Neural progenitor cell (in vitro differentiated cells): ENCODE data around the gene UGT1A10. TPM values are rescaled to one million over a fixed set of nuclear protein-coding genes. Genes with fewer than 3 reads are reported as not detected.

ENCODE experiments used
- DNase-seq: peaks from one replicate; pipeline ENCODE4 v3.0.0-alpha.2; 2016; ENCODE audit warnings: low spot score
- H2AFZ ChIP-seq: fragments of 200-600 bp; sonication (generic); replicated peaks from 2 replicates; pipeline ENCODE4 v1.6.1; 2016; ENCODE audit warnings: antibody characterized with exemption
- H3F3A ChIP-seq: fragments of 200-600 bp; sonication (generic); 2 replicates; pipeline ENCODE4 v1.6.1; 2016; ENCODE audit warnings: antibody characterized with exemption, low read depth
- H3K27ac ChIP-seq: fragments of 200-600 bp; sonication (generic); 2 replicates; pipeline ENCODE4 v1.5.1; 2016; ENCODE audit warnings: mild to moderate bottlenecking
- H3K27me3 ChIP-seq: fragments of 200-600 bp; sonication (generic); 2 replicates; pipeline ENCODE4 v1.6.1; 2016; ENCODE audit warnings: mild to moderate bottlenecking, moderate library complexity
- H3K36me3 ChIP-seq: fragments of 200-600 bp; sonication (generic); 2 replicates; pipeline ENCODE4 v1.5.1; 2016
- H3K4me1 ChIP-seq: fragments of 200-600 bp; sonication (generic); 2 replicates; pipeline ENCODE4 v1.6.1; 2016; ENCODE audit warnings: mixed run types
- H3K4me2 ChIP-seq: fragments of 200-600 bp; sonication (generic); 2 replicates; pipeline ENCODE4 v1.6.1; 2016
- H3K4me3 ChIP-seq: fragments of 200-600 bp; sonication (generic); 2 replicates; pipeline ENCODE4 v1.5.1; 2016
- H3K79me2 ChIP-seq: fragments of 200-600 bp; sonication (generic); 2 replicates; pipeline ENCODE4 v1.6.1; 2016; ENCODE audit warnings: low read depth
- H3K9ac ChIP-seq: fragments of 200-600 bp; sonication (generic); 2 replicates; pipeline ENCODE4 v1.6.1; 2016
- H3K9me3 ChIP-seq: fragments of 200-600 bp; sonication (generic); 2 replicates; pipeline ENCODE4 v1.5.1; 2016; ENCODE audit warnings: low read depth
- H4K20me1 ChIP-seq: fragments of 200-600 bp; sonication (generic); 2 replicates; pipeline ENCODE4 v1.6.1; 2016; ENCODE audit warnings: low read depth
- H3K27ac Mint-ChIP-seq: 3 replicates; pipeline ENCODE4 v1.8.0; 2021; ENCODE audit warnings: mixed read lengths
- H3K27me3 Mint-ChIP-seq: 2 replicates; pipeline ENCODE4 v1.8.0; 2022; ENCODE audit warnings: low read depth, mild to moderate bottlenecking, inconsistent platforms, moderate library complexity, mixed read lengths; ENCODE audit not compliant: insufficient read depth
- H3K36me3 Mint-ChIP-seq: 3 replicates; pipeline ENCODE4 v1.8.0; 2021; ENCODE audit warnings: mixed read lengths
- H3K4me1 Mint-ChIP-seq: 3 replicates; pipeline ENCODE4 v1.8.0; 2021; ENCODE audit warnings: mixed read lengths
- H3K4me3 Mint-ChIP-seq: 3 replicates; pipeline ENCODE4 v1.8.0; 2021; ENCODE audit warnings: mild to moderate bottlenecking, moderate library complexity, mixed read lengths
- H3K9me3 Mint-ChIP-seq: 3 replicates; pipeline ENCODE4 v1.8.0; 2020; ENCODE audit warnings: mixed read lengths
- CTCF ChIP-seq: fragments of 200-600 bp; sonication (generic); IDR thresholded peaks from 2 replicates; pipeline ENCODE4 v1.5.1; 2017; ENCODE audit warnings: antibody characterized with exemption, mild to moderate bottlenecking
- EZH2 ChIP-seq: fragments of 200-600 bp; sonication (generic); IDR thresholded peaks from 2 replicates; pipeline ENCODE4 v1.6.1; 2017; ENCODE audit warnings: antibody characterized with exemption, mild to moderate bottlenecking, moderate library complexity
- EZH2phosphoT487 ChIP-seq: fragments of 200-600 bp; sonication (generic); IDR thresholded peaks from 2 replicates; pipeline ENCODE4 v1.6.1; 2017; ENCODE audit warnings: antibody characterized with exemption
- total RNA-seq: library from RNA; depleted of rRNA; stranded (reverse); fragments of >200 nt; gene quantifications from 2 replicates; pipeline ENCODE4 v1.2.3, GENCODE V29; 2015; ENCODE audit warnings: low replicate concordance

The UGT1A10 gene
- total RNA-seq, 1 donor from 2014 or later, result not detected

GRCh38 chr2:233679196-233679595, 42.9 kb downstream of the UGT1A10 start:
- H3K9me3 Mint-ChIP-seq, result no peaks in the 10 kb centered on the region

GRCh38 chr2:233680361-233681045, 44.3 kb downstream of the UGT1A10 start:
- Mint-ChIP-seq H3K9me3 (no peaks in the 10 kb centered on the region), H3K27ac (no peak overlapping the region), H3K4me1 (no peaks in the 10 kb centered on the region), H3K4me3 (no peak overlapping the region), H3K27me3 (no peaks in the 10 kb centered on the region), H3K36me3 (no peaks in the 10 kb centered on the region)
- Histone ChIP-seq H3K79me2 (no peaks in the 10 kb centered on the region), H3K27ac (no peak overlapping the region), H3K9ac (no peak overlapping the region), H3K27me3 (no peaks in the 10 kb centered on the region), H3K36me3 (no peaks in the 10 kb centered on the region), H3K4me3 (no peak overlapping the region), H3K4me1 (no peaks in the 10 kb centered on the region), H3K4me2 (no peak overlapping the region), H3F3A (no peaks in the 10 kb centered on the region), H4K20me1 (no peaks in the 10 kb centered on the region), H3K9me3 (no peaks in the 10 kb centered on the region), H2AFZ (no peak overlapping the region)
- no peak for TF ChIP-seq EZH2
- no peak for TF ChIP-seq EZH2phosphoT487
- TF ChIP-seq CTCF, result no peak
- DNase-seq, result no peak

More at GRCh38 chr2:233679196-233679595, 42.9 kb downstream of the UGT1A10 start:
- no peak overlapping the region for H3K27ac ChIP-seq
- H3K27me3 Mint-ChIP-seq, result no peaks in the 10 kb centered on the region
- H3F3A ChIP-seq, result no peaks in the 10 kb centered on the region
- no peak for DNase-seq
- H3K79me2 ChIP-seq, result no peaks in the 10 kb centered on the region
- H4K20me1 ChIP-seq, result no peaks in the 10 kb centered on the region
- TF ChIP-seq EZH2phosphoT487, result no peak
- TF ChIP-seq EZH2, result no peak
- no peak for TF ChIP-seq CTCF
- H3K4me3 Mint-ChIP-seq, result no peak overlapping the region
- no peaks in the 10 kb centered on the region for H3K27me3 ChIP-seq
- H3K4me3 ChIP-seq, result no peak overlapping the region
- H3K4me1 Mint-ChIP-seq, result no peaks in the 10 kb centered on the region
- H3K36me3 ChIP-seq, result no peaks in the 10 kb centered on the region
- H3K4me2 ChIP-seq, result no peak overlapping the region
- no peak overlapping the region for H2AFZ ChIP-seq
- H3K36me3 Mint-ChIP-seq, result no peaks in the 10 kb centered on the region
- no peak overlapping the region for H3K9ac ChIP-seq
- H3K27ac Mint-ChIP-seq, result no peak overlapping the region
- no peaks in the 10 kb centered on the region for H3K4me1 ChIP-seq
- no peaks in the 10 kb centered on the region for H3K9me3 ChIP-seq

- H3K4me1 Mint-ChIP-seq, result no peaks in the 10 kb centered on the region
- Histone ChIP-seq H3K4me1 (no peaks in the 10 kb centered on the region), H4K20me1 (no peaks in the 10 kb centered on the region), H3K27me3 (no peaks in the 10 kb centered on the region), H3K9me3 (no peaks in the 10 kb centered on the region), H3K9ac (no peak within 1 kb of the TSS), H2AFZ (no peak within 1 kb of the TSS), H3K36me3 (no peaks in the 10 kb centered on the region), H3F3A (no peaks in the 10 kb centered on the region), H3K27ac (no peak within 1 kb of the TSS), H3K4me2 (no peak within 1 kb of the TSS), H3K79me2 (no peaks in the 10 kb centered on the region), H3K4me3 (no peak within 1 kb of the TSS)
- no peak within 1 kb of the TSS for H3K27ac Mint-ChIP-seq
- H3K4me3 Mint-ChIP-seq, result no peak within 1 kb of the TSS
- H3K36me3 Mint-ChIP-seq, result no peaks in the 10 kb centered on the region
- no peak for TF ChIP-seq EZH2phosphoT487
- no peak for TF ChIP-seq CTCF
- no peak for TF ChIP-seq EZH2
- H3K27me3 Mint-ChIP-seq, result no peaks in the 10 kb centered on the region
- no peaks in the 10 kb centered on the region for H3K9me3 Mint-ChIP-seq
- no peak for DNase-seq
These were observed 45.4 kb downstream of the UGT1A10 start, which contains the start of gene UGT1A7 for GRCh38 chr2:233681521-233682099. TSS of gene UGT1A7 (plus strand) at chr2:233681901. CDS start at chr2:233681938, 37 bp downstream.
